Activated T-cell treated with anti-CD3 and anti-CD28 coated beads, Interleukin-2, amount 50 U/mL, for 4 hours (primary cell): ENCODE data around the gene CEP70. TPM values are rescaled to one million over a fixed set of nuclear protein-coding genes. Genes with fewer than 3 reads are reported as not detected.
"Not testable (repeated sequence)": the region's sequence is repeated elsewhere in the genome, so short reads cannot be mapped to it uniquely, and the experiment has no call there.

Source experiments
- ATAC-seq, 2 donors: fragments of 200-7000 bp; cut with Tn5 transposase; one replicate each; pipeline ENCODE4 v1.10.0; 2021
- DNase-seq: peaks from one replicate; pipeline ENCODE4 v3.0.0-alpha.2; 2020
- H3K27me3 Mint-ChIP-seq: one replicate; pipeline ENCODE4 v1.8.0; 2021; ENCODE audit warnings: low read depth, mixed read lengths
- H3K36me3 Mint-ChIP-seq: one replicate; pipeline ENCODE4 v1.8.0; 2022; ENCODE audit warnings: mixed read lengths; ENCODE audit not compliant: insufficient read depth
- H3K4me1 Mint-ChIP-seq: one replicate; pipeline ENCODE4 v1.8.0; 2021; ENCODE audit warnings: low read depth, mixed read lengths
- H3K4me3 Mint-ChIP-seq: one replicate; pipeline ENCODE4 v1.8.0; 2021; ENCODE audit warnings: mild to moderate bottlenecking, moderate library complexity, mixed read lengths
- H3K9me3 Mint-ChIP-seq: one replicate; pipeline ENCODE4 v1.8.0; 2021; ENCODE audit warnings: mixed read lengths
- total RNA-seq, 3 donors: library from RNA; stranded (reverse); gene quantifications; one replicate each; pipeline ENCODE4 v1.2.1, GENCODE V29; 2021

Gene CEP70
- total RNA-seq, 3 donors from 2014 or later, result 5.1 to 7.0 (median 5.2) TPM

DNA sequence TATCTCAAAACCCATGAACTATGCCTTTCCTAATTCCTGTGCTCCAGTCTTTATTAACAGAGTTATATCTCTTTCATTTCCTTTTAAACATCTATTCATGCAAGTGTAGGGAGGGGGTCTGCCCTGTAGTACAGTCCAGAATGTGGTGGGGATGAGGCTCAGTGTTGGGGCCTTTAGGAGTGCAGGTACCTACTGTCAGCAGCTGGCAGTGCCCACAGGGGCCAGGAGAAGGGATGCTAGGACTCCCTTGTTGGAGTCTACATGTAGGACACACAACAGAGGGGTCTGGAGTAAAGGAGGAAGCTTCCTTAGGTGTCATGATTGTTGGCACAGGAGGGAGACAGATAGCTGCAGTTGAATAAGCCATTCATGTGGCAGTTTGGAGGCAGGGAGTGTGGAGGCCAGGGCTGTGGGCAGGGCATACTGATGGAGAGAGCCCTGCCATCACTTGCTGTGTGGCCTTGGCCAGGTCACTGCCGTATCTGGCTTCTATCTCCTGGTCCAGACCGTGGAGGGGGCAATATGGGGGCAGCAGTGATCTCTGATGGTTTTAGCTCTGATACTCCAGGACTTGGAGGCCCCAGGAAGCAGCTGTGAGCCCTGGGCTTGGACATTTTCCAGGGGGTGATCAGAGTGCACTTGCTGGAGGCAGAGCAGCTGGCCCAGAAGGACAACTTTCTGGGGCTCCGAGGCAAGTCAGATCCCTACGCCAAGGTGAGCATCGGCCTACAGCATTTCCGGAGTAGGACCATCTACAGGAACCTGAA is 130.2 kb downstream of the CEP70 start:
- no peaks in the 10 kb centered on the region for H3K9me3 Mint-ChIP-seq
- no peaks in the 10 kb centered on the region for H3K4me1 Mint-ChIP-seq
- H3K27me3 Mint-ChIP-seq, result peaks cover 11% of the 10 kb centered on the region
- no peaks in the 10 kb centered on the region for H3K36me3 Mint-ChIP-seq
- no peak for ATAC-seq
- H3K4me3 Mint-ChIP-seq, result no peak overlapping the region
- DNase-seq, result no peak

DNA sequence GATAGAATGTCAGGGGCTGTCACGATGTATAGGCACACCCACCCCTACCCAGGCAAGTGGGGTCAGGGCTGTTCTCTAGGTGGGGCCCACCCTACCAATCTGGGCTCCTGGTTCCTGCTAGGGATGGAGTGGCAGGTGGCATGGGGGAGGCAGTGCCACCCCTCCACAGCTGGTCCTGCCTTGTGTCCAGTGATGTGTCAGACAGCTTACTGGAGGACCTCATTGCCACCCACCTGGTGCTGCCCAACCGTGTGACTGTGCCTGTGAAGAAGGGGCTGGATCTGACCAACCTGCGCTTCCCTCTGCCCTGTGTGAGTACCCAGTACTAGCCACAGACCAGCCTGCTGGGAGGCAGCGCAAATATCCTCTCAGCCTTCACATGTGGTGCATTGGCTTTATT is 132.2 kb downstream of the CEP70 start:
- Mint-ChIP-seq H3K4me1 (no peaks in the 10 kb centered on the region), H3K27me3 (peaks cover 9% of the 10 kb centered on the region), H3K9me3 (no peaks in the 10 kb centered on the region), H3K4me3 (no peak overlapping the region), H3K36me3 (no peaks in the 10 kb centered on the region)
- ATAC-seq (no peak), DNase-seq (no peak)

DNA sequence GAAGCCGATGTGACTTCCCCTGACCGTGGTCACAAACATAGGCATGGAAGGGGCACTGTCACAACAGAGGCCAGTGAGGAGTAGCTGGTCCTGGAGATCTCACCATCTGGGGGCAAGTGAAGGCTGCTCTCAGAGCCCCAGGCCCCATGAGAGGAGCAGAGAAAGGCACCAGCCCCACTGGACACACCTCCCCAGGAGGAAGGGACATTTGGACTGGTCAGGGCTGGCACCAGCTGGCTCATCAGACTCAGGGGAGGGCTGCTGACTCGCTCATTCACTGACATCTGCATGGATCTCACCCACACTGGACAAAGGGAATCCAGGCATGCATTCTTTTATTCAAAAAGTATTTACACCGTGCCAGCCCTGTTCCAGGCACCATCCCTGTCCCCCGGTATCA is 132.8 kb downstream of the CEP70 start:
- no peak for ATAC-seq
- Mint-ChIP-seq H3K27me3 (peaks cover 9% of the 10 kb centered on the region), H3K36me3 (no peaks in the 10 kb centered on the region), H3K4me1 (peaks cover under 1% of the 10 kb centered on the region), H3K4me3 (no peak overlapping the region), H3K9me3 (no peaks in the 10 kb centered on the region)
- DNase-seq, result no peak

DNA sequence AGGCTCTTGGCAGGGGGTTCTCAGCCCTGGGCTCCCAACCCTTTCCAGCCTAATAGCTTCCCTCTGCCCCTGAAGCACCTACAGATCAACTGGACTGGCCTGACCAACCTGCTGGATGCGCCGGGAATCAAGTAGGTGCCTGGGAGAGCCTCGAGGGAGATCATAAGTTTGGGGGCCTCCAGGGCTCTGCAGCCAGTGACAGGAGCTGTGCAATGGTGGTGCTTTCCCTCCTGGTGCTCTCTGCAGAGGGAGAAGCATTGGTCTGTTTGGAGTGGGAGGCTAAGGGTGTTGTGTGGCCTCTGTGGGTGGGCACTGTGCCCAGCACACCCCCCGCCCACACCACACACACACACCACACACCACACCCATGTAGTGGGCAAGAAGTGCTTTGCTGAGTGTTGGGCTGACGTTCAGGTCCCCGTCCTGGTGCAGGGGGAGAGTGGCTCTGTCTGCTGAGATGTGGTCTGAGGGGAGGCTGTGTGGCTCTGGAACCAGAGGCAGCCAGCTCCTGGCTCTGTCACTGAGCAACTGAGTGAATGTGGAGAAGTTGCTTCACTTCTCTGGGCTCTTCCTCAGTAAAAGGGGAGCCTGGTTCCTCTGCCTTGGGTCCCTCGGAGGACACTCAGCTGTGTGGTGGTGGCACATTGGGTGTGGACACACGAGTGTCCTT is 133.4 kb downstream of the CEP70 start:
- Mint-ChIP-seq H3K4me3 (no peak overlapping the region), H3K27me3 (peaks cover 10% of the 10 kb centered on the region)
- ATAC-seq, result no peak

DNA sequence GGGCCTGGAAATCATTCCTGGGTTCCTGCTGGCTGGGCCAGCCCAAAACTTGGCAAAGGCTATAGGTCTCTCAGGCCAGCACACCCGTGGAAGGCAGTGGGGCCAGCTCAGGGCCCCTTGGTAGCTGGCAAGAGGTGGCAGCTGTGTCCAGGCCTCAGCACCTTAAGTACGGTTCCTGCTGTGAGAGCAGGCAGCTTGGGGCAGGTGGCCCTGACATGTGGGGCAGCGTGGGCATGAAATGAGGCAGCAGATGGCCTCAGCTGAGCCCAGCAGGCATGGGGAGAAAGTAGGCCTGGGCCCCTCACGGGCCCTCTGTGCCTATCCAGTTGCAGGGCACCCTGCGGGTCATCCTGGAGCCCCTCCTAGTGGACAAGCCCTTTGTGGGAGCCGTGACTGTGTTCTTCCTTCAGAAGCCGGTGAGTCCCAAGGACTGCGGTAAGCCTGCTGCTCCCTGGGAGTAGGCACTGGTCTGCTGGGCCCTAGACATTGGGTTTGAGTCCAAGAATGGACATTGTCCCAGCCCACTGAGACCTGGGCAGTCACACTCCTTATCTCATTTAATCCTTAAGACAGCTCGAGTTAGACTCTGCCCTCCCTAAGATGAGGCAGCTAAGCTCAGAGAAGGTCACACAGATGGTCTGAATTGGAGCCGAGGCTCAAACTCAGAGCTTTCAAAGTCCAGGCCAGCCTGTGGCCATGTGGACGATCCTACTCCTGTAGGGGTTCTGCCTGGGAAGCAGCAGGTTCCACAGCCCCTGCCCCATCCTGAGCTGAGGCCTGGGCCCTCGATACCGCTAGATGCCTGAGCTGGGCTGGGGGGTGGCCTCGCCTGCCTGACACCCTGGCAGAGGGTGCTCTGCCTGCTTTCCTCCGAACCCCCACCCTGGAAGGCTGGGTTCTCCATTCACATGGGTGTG is 134.2 kb downstream of the CEP70 start:
- DNase-seq (no peak), ATAC-seq (no peak)
- H3K4me1 Mint-ChIP-seq, result peaks cover 4% of the 10 kb centered on the region
- H3K27me3 Mint-ChIP-seq, result peaks cover 11% of the 10 kb centered on the region
- H3K36me3 Mint-ChIP-seq, result no peaks in the 10 kb centered on the region
- no peak overlapping the region for H3K4me3 Mint-ChIP-seq
- H3K9me3 Mint-ChIP-seq, result no peaks in the 10 kb centered on the region

More for the DNA sequence above, 133.4 kb downstream of the CEP70 start:
- Mint-ChIP-seq H3K9me3 (no peaks in the 10 kb centered on the region), H3K4me1 (peaks cover 4% of the 10 kb centered on the region), H3K36me3 (no peaks in the 10 kb centered on the region)
- DNase-seq, result no peak

DNA sequence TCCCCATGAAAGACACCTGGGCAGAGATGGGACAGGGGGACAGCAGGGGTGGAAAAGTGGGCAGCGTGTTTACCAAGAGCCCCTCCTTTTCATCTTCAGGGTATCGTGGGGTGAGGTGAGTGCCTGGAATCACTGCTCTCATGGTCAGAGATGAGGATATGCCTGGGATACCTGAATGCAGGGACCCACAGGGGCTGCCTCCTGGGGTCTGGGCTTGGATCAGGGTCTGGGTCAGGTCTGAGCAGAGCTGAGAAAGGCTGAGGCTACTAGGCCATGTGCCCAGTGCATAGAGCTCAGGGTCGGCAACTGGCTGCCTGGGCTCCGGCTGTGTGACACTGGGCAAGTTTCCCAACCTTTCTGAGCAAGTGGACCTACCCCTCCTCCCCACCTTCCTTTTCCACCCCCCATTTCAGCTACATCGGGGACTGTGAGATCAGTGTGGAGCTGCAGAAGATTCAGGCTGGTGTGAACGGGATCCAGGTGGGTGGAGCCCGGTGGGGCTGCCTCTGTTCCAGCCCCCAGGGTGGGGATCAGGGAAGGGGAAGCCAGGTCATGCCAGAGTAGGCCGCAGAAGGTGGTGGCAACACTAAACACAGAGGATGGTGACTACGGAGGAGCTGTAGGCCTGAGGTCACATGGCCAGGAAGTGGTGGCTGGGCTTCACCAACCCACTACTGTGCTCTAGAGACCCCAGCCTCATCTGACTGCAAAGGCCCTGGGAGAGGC is 135.1 kb downstream of the CEP70 start:
- no peak for DNase-seq
- H3K4me3 Mint-ChIP-seq, result no peak overlapping the region
- H3K4me1 Mint-ChIP-seq, result peaks cover 4% of the 10 kb centered on the region
- ATAC-seq, result no peak
- no peaks in the 10 kb centered on the region for H3K9me3 Mint-ChIP-seq
- H3K27me3 Mint-ChIP-seq, result peaks cover 11% of the 10 kb centered on the region
- H3K36me3 Mint-ChIP-seq, result no peaks in the 10 kb centered on the region

DNA sequence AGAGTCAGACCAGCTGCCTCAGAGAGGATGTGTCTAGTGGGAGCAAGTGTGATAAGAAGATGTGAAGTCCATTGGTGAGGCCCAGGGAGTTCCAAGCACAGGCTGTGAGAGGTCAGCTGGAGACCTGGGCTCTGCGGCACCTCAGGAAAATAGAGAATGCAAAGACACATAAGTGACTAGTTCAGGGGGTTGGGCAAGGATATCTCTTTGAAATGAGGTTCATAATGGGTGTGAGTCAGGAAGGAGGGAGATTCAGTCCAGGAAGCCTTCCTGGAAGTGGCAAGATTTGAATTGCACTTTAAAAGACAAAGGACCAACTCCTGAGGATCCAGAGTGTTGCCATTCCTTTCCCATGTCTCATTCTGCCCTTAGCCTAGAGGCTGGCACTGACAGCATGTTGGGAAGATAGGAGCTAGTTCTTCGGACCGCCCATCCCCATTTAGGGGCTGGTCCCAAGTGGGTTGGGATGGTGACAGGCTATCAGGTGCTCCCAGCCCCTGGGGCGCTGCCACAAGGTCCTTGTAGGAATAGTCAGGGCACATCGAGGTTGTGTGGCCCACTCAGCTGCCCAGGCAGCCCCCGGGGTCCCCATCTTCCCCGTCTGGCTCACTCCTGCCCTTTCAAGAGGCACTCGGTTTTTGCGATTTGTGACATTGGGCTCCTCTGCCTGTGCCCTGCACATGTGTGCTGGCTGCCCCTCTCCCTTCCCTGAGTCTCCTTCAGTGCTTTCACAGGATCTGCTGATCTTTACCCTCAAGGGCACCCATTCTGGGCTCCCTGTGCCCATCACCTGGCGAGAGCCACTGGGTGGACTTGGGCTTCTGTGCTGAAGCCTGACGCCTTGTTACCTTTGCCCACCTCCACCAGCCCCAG is 136.0 kb downstream of the CEP70 start:
- DNase-seq (no peak), ATAC-seq (no peak)
- peaks cover 4% of the 10 kb centered on the region for H3K4me1 Mint-ChIP-seq
- H3K27me3 Mint-ChIP-seq, result peaks cover 8% of the 10 kb centered on the region
- H3K4me3 Mint-ChIP-seq, result no peak overlapping the region
- no peaks in the 10 kb centered on the region for H3K36me3 Mint-ChIP-seq
- no peaks in the 10 kb centered on the region for H3K9me3 Mint-ChIP-seq

DNA sequence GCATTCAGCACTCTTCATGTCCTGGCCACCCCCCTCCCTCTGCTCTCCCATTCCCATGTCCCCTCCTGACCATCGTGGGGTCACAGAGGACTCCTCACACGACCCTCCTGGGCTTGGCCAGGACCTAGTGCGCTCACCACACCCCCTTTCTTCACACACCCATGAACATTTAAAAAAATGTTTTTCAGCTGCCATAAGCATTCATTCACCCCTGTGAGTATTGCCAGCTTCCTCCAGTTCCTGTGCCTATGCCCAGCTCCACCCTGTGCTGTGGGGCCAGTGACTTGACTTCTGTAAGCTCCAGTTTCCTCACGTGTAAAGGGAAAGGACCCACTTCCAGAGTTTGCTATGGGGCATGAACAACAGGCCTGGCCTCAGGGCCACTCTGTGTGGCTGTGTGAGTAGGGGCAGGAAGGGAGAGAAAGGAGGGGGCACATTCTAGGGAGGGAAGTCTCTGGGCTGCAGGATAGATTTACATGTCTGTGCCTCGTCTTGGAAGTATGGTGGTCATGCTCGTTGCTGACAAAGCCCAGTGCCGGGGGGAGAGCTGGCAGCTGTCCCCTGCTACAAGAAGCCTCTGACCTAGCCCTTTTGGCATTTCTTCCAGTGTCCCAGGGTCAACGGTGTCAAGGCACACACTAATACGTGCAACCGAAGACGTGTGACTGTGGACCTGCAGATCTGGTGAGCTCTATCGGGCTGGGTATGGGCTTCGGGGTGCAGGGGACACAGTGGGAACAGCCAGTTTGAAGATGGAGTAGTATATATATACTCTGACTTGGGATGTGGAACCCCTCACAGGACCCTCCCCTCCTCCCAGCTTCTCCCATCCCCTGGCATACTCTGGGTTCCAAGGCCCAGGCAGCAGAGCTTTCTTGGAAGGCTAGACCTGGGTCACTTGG is 136.8 kb downstream of the CEP70 start:
- ATAC-seq, result no peak
- H3K4me1 Mint-ChIP-seq, result peaks cover 4% of the 10 kb centered on the region
- H3K36me3 Mint-ChIP-seq, result no peaks in the 10 kb centered on the region
- H3K4me3 Mint-ChIP-seq, result no peak overlapping the region
- no peaks in the 10 kb centered on the region for H3K9me3 Mint-ChIP-seq
- DNase-seq, result no peak
- peaks cover 5% of the 10 kb centered on the region for H3K27me3 Mint-ChIP-seq

DNA sequence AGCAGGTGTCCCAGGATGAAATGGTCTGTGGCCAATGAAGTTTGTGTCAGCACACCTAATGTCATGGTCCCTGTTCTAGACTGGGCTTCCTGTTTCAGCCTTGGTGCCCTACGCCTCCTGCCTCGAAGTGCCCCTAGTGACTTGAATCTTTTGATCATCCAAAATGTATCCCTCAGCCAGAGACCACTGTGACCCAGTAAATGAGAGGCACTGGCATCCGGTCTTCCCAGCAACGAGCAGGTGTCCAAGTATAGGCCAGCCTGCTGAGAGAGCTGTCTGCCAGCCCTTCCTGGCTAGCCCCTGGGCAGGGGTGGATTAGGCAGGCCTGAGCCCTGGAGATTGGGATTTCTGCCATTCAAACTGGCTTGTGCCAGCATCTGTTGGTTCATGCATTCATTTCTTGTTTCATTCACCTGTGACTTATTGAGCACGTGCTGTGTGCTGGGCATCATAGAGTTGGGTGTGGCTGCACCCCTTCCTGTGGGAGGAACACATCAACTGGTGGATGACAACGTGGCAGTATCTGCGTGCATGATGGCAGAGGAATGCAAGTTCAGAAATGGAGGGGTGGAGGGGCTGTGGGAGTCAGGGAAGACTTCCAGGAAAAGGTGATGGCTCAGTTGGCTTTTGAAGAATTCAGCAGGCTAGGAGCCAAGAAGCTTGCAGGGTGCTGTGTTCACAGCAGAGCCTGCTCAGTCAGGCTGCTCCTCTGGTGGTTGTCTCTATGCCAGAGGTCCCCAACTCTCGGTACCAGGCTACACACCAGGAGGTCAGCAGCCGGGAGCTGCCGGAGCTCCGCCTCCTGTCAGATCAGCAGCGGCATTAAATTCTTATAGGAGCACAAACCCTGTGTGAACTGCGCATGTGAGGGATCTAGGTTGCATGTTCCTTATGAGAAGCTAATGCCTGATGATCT is 138.0 kb downstream of the CEP70 start:
- no peak for DNase-seq
- H3K27me3 Mint-ChIP-seq, result peaks cover 5% of the 10 kb centered on the region
- no peak overlapping the region for H3K4me3 Mint-ChIP-seq
- no peaks in the 10 kb centered on the region for H3K9me3 Mint-ChIP-seq
- H3K4me1 Mint-ChIP-seq, result peaks cover 4% of the 10 kb centered on the region
- H3K36me3 Mint-ChIP-seq, result no peaks in the 10 kb centered on the region
- no peak for ATAC-seq

DNA sequence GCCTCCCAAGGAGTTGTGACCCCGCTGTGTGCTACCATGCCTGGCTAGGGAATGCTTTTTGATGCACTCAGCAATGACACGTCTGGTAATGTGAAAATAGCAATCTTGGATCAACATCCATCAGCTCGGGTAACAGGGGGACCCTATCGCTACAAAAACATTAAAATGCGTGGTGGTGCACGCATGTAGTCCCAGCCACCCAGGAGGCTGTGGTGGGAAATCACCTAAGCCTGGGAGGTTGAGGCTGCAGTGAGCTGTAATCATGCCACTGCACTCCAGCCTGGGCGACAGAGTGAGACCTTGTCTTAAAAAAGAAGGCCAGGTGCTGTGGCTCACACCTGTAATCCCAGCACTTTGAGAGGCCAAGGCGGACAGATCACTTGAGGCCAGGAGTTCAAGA is 140.1 kb downstream of the CEP70 start:
- DNase-seq, H3K27me3 Mint-ChIP-seq, ATAC-seq, H3K9me3 Mint-ChIP-seq, H3K4me1 Mint-ChIP-seq, H3K4me3 Mint-ChIP-seq, H3K36me3 Mint-ChIP-seq: not testable (repeated sequence)

DNA sequence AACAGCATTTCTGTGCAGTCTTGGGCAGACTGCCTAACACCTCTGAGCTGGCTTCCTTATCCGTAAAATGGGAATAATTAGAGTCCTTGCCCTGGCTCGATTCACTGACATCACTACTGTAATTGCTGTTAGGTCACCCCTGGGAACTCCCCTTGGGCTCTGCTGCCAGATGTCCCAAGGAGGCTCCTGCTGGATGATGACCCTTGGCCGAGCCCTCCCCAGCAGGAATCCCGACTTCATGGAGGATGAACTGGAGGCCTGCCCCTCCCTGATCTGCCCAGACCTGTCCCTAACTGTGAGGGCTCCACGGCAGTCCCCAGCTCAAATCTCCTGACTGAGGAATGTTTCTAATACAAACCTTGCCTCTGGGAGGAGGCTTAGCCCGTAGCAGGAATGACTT is 141.6 kb downstream of the CEP70 start:
- H3K4me1 Mint-ChIP-seq, result peaks cover 4% of the 10 kb centered on the region
- no peak for DNase-seq
- H3K27me3 Mint-ChIP-seq, result peaks cover 5% of the 10 kb centered on the region
- ATAC-seq, result no peak
- no peaks in the 10 kb centered on the region for H3K36me3 Mint-ChIP-seq
- H3K9me3 Mint-ChIP-seq, result no peaks in the 10 kb centered on the region
- no peak overlapping the region for H3K4me3 Mint-ChIP-seq
